Activated T-cell treated with anti-CD3 and anti-CD28 coated beads for 24 hours (primary cell): ENCODE data around the gene YEATS2.
"Not testable (repeated sequence)": the region's sequence is repeated elsewhere in the genome, so short reads cannot be mapped to it uniquely, and the experiment has no call there.

Experiments
- DNase-seq: peaks from one replicate; pipeline ENCODE4 v3.0.0-alpha.2; 2020; ENCODE audit warnings: low read depth

Gene YEATS2

DNA sequence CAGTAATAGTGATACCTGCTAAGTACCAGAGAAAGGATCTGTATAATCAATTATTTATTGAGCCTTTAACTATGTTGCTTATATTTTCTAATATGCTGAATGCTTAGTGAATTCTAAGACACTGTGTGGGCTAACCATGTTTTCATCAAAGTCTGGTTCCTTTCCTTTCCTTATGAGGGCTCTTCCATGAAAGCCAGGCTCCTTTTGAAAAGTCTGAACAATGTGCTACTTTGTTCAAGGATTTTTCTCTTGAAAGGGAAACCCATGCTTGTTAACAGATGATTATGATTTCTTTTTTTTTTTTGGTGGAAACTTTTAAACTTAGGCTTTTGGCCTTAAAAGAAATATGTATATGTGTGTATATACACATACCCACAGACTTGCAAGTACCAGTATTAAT, 17.0 kb downstream of the YEATS2 start:
- DNase-seq = no peak

DNA sequence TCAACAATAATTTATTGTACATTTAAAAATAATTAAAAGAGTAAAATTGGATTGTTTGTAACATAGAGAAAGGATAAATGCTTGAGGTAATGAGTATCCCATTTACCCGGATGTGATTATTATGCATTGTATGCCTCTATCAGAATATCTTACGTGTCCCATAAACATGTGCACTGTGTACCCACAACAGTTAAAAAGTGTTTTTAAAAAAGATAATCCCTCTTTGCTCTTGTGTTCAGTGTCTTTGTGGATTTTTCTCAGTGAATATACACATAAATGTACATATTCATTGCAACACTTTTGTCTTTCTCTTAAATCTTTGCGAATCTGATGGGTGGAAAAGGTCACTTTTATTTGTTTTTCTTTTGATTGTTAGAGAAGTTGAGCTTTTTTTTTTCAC, 20.4 kb downstream of the YEATS2 start:
- DNase-seq = no peak

DNA sequence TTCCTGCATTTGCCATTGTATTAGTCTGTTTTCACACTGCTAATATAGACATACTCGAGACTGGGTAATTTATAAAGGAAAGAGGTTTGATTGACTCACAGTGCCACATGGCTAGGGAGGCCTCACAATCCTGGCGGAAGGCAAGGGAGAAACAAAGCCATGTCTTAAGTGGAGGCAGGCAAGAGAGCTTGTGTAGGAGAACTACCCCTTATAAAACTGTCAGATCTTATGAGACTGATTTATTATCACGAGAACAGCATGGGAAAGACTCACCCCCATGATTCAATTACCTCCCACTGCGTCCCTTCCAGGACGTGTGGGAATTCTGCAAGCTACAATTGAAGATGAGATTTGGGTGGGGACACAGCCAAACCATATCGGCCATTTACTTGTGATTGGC, 27.8 kb downstream of the YEATS2 start:
- no peak for DNase-seq

DNA sequence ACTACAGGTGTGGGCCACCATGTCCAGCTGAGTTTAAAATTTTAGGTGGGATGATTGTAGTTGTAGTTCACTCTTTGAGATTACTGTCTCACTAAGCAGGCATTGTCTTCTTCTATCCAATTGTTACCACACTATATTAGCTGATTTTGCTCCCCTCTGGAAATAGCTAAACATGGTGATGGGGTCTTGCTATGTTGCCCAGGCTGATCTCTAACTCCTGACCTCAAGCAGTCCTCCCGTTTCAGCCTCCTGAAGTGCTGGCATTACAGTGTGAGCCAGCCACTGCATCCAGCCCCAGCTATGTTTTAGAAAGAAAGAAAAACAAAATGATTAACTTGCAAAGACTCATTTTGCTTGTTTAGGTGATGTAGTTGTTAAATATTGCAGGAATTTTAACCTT, 30.6 kb downstream of the YEATS2 start:
- DNase-seq = no peak

DNA sequence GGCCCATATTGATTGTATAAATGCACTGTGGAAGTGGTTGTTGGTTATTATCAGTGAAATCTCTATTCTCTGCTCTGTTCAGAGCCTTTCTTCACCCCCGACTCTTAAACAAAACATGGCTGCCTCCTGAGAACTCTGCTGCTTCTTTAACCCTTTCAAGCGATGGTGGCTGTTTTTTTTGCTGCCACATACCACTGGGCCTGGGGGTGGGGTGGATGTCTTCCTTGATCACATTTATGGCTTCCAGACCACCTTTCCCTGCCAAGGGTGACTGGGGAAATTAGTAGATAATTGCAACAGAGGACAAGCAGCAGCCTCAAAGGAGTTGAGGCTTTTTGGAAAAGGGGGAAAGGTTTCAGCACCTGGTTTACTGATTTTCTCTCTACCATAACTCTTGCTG, 32.8 kb downstream of the YEATS2 start:
- no peak for DNase-seq

DNA sequence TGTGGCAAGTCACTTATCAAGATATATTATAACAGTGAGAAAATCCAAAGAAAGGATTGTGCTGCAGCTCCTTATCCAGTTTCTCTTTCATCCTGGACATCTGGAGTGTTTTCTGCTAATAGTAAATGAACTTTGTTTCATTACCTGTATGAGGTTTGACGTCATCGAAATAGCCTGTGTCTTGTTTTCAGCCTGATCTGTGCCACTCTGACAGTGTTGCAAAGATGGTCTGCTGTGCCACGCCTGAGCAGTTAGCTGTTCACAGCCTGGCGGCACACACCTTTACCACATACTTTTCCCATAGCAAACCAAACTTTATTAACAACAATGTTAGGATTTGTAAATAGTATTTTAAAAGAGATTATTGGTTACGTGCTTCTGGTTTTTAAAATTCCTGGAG, 34.0 kb downstream of the YEATS2 start:
- no peak for DNase-seq

DNA sequence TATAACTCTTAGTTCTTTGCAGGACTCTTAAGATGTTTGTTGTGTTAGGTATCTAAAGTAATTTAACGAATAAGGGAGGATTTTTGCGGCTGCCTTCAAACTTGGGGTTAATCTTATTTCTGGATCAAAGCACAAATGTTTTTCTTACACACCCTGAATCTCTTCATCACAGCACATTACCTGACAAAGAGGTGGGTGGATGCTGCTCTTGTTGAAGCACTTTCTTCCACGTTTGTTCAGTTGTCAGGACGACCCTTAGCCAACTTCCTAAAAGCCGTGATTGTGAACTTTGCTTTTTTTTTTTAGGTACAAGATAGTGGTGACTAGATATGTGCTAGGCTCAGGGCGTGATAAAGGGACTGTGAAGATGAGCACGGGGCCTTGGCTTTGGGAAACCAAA, 36.0 kb downstream of the YEATS2 start:
- no peak for DNase-seq

DNA sequence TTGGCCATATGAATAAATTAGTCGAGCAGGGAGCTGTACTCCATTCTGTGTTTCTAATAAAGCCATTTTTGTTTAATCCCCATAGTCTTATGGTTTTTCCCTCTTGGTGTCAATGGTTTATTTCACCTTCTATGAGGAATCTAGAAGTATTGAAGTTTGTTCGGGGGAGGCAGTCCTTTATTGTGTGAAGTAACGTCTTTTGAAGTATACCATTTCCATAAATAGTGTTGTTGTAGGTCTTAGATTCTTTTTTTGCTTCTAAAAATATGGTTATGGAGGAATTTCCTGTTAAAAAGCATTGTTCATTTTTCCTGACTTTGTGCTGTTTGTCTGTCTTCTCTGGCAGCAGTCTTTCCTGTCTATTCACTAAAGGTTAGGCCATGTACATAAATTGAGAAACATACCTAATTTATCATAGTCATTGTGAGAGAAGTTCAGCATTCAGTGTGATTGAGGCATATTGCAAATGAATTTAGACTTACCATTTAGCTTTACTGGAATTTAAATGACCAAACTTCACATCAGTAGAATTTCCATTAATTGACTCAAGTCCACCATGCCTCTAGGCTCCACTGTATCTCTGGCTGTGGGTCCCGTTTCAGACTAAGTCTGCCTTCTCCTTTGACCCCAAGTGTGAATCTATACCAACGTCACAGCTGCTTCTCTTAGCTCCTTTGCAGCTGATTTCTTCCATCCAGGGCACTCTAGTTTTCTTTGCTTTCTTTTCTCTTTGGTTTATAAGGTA, 37.3 kb downstream of the YEATS2 start:
- no peak for DNase-seq

DNA sequence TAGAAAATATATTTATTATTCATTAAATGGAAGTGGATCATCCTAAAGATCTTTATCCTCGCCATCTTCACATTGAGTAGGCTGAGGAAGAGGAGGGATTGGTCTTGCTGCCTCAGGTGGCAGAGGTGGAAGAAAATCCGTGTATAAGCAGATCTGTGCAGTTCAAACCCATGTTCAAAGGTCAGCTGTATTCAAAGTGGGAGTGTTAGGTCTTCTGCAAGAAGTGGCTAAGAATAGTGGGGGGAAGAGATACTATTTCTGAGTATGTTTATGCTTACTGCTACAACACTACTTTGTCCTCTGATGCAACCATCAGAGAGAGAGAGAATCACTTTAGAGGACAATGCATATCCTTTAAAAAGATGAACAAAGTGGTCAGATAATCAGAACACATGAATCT, 39.5 kb downstream of the YEATS2 start:
- DNase-seq = no peak

DNA sequence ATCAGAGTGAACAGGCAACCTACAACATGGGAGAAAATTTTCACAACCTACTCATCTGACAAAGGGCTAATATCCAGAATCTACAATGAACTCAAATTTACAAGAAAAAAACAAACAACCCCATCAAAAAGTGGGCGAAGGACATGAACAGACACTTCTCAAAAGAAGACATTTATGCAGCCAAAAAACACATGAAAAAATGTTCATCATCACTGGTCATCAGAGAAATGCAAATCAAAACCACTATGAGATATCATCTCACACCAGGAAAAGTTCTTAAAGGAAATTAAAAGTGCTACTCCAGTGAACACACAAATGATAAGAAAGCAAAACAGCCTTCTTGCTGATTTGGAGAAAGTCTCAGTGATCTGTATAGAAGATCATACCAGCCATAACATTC, 42.6 kb downstream of the YEATS2 start:
- DNase-seq = not testable (repeated sequence)

DNA sequence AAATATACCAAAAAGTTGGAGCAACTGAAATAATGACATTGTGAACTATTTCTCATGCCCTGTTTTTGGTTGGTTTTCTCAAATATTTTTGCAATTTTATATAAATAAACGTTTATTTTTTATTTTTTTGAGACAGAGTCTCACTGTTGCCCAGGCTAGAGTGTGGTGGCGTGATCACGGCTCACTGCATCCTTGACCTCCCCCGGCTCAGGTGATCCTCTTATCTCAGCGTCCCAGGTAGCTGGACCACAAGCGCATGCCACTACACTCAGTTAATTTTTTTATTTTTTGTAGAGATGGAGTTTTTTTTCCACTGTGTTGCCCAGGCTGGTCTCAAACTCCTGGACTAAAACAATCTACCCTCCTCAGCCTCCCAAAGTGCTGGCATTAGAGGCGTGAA, 45.6 kb downstream of the YEATS2 start:
- no peak for DNase-seq

DNA sequence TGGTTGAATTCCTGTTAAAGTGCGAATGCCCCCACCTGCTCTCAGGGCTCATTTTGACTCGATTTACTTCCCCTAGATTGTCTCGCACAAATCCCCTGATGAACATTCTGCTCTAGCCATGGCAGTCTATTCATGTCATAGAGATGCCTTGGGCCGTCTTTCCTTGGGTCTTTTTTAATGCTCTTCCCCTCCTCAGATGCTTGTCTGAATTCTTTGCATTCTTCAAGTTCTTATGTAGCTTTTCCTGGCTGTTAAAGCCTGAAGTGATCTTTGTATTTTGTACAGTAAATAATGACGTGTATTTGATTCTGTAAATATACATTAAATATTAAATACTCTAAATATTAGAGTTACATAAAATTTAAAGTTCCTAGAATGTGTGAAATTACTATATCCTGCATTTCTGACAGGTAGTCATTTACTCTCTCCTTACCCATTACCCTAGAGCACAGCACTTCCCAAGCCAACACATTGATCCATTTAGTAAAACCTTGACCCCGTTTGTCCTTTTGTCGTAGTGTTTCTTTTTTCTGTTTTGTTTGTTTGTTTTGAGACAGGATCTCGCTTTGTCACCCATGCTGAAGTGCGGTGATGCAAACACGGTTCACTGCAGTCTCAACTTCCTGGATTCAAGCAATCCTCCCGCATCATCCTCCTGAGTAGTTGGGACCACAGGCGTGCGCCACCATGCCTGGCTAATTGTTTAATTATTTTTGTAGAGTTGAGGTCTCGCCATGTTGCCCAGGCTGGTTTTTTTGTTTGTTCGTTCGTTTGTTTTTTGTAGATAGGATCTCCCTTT, 47.9 kb downstream of the YEATS2 start:
- DNase-seq = no peak

DNA sequence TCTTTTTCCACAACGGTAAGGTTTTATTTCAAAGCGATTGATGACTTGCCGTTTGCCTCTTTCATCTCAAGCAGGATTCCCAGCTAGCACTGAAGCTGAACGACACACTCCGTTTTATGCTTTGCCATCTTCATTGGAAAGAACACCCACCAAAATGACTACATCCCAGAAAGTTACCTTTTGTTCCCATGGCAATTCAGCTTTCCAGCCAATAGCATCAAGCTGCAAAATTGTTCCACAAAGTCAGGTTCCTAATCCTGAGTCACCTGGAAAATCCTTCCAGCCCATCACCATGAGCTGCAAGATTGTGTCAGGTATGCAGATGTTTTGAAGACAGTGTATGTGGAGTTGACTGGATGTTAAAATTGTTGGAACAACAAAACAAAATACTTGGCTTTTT, 56.5 kb downstream of the YEATS2 start:
- DNase-seq = no peak

DNA sequence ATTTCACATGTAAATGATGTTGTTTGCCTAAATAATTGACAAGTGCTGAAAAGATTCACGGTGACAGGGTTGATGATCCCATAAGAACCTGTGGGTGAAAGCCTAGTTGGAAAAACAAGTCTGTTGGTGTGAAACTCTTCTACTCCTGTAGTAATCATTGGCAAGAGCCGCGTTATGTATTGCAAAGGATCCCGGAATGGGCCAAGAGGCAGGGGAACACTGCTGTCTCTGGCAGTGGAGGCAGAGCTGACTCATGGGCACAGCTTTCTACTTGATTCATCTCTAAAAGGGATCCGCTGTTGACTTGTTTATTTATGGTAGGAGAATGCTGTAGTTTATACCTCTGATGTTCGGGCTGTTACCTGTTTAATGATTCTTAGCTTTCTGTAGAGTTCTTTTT, 64.7 kb downstream of the YEATS2 start:
- no peak for DNase-seq

DNA sequence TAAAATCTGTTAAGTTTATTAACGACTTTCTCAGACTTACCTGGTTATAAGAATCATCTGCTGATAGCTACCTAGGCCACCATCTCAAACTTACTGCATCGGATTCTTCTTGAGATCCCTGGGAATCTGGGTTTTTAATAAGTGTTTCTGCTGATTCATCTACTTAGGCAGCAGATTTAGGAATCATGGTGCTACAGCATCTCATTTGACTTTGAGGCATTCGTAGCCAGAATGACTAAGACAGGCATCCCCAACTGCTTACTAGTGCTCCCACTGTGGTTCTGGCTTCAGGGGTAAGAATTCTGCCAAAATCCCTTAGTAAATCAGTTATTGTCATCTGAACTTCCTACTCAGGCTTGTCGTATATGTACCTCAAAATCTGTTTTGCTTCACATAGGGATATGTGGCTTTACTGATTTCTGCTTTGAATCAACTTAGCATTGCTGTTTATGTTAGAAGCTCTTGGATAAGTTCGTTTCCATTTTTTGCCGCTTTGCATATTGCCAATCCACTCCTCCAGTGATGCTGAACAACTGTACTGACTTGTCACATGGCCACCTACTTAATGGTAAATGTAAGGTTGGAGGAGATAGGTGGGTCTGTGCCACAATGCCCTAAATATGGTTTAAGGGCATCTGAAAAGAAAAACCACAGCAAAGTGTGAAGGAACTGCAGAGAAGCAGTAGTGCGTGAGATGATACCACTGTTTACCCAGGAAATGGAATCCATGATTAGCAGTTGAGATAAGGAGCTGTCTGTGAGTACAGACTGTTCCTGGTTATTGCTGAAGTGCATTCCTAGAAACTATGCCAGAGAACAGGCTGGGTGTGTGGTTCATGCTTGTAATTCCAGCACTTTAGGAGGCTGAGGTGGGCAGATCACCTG, 67.5 kb downstream of the YEATS2 start:
- no peak for DNase-seq

DNA sequence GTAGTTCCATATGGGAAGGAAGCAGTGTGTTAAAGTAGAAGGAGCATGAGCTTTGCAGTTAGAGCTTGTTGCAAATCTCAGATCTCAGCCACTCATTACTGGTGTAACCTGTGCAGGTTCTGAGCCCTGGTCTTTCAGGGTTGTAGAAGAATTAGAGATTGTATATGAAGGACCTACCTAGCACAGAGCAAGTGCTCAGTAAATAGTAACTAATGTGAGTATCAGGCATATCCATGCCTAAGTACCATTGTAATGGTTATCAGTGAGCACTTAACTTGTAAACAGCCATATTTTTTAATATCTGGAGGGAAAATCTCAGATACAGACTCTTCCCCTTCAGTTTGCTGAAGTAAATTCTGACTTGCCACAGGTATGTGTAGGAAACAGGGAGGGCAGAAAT, 68.5 kb downstream of the YEATS2 start:
- DNase-seq = no peak

DNA sequence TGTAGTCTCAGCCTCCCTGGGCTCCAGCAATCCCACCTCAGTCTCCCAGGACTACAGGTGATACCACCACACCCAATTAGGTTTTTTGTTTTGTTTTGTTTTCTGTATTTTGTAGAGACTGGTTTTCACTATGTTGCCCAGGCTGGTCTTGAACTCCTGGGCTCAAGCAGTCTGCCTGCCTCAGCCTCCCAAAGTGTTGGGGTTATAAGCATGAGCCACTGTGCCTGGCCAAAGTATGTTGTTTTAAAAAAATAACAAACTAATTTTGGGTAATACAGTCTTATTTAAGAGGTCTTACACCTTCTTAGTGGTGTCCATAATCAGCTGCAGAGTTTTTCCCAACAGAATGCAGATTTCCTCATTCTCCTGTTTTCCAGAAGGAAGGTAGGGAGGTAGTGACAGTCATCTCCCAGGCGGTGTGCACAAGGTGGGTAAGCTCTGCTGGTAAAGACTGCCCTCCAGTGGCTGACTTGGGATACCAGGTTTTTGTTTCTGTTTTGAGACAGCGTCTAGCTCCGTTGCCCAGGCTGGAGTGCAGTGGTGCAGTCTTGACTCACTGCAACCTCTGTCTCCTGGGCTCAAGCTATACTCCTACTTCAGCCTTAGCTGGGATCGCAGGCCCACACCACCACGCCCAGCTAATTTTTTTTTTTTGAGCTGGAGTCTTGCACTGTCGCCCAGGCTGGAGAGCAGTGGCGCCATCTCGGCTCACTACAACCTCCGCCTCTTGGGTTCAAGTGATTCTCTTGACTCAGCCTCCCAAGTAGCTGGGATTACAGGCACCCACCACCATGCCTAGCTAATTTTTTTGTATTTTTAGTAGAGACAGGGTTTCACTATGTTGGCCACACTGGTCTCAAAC, 69.4 kb downstream of the YEATS2 start:
- DNase-seq = peak; percentile 52

DNA sequence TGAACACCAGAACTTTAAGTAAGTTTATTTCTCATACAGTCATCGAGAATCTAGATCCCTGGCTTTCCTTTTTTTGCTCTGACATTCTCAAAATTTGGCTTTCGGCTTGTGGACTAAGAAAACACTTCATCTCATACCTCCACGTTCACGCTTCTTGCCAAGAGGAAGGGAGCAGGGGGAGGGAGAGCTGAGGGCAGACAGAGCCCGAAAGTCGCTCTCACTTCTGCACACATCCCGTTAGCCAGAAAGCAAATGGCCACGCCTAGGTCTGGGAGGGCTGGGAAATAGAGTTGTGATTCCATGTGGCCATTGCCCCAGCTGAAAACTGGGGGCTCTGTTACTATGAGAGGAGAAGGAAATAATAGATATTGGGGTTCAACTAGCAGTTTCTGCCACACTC, 70.5 kb downstream of the YEATS2 start:
- no peak for DNase-seq

DNA sequence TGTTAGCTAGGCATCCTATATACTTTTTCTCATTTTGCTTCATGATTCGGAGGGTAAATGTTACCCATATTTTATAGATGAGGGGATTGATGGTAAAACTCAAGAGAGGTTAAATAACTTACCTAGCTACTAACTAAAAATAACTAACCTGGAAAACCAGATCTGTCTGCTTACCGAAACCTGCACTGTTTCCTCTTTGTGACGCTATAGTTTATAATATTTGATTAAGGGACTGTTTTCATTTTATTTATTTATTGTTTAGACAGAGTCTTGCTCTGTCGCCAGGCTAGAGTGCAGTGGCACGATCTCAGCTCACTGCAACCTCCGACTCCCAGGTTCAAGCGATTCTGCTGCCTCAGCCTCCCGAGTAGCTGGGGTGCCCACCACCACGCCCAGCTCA, 71.9 kb downstream of the YEATS2 start:
- no peak for DNase-seq

DNA sequence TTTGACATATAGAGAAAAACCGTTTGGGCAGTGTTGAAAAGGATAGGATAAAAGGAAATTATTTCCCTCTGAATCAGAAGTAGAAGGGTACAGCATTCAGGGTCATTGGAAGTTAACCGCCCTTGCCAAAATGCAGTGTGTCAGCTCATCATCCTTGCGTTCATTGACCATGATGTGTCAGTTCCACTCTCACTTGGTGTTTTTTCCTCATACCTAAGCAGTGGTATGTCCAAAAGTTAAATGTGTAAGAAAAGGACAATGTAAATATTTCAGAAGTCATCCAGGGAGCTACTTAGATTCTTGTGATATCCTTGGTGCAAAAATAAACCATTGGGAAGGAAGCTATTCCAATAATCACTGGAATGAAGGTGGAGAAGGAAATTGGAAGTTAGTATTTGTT, 77.0 kb downstream of the YEATS2 start:
- no peak for DNase-seq

DNA sequence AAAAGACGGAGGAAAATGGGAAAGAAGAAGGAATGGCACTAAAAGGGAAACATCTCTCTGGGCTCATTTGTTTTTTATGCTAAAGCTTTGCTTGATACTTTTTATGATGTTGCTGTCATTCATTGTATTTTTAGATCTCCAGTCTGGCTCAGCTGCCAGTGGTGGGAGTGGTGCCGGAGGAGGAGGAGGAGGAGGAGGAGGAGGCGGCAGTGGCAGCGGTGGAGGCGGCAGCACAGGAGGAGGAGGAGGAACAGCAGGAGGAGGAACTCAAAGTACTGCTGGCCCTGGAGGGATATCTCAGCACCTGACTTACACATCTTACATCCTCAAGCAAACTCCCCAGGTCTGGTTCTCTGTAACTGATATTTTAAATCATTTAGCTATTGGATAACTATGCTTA, 78.2 kb downstream of the YEATS2 start:
- no peak for DNase-seq

DNA sequence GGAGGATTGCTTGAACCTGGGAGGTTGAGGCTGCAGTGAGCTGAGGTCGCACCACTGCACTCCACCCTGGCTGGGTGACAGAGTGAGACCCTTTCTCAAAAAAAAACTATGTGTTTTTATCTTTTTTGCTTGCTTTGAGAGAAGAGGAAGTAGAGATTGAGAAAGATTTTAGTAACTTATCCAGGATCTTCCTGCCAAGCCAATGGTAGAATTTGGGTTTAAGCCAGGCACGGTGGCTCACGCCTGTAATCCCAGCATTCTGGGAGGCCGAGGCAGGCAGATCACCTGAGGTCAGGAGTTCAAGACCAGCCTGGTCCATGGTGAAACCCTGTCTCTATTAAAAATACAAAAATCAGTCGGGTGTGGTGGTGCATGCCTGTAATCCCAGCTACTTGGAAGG, 78.9 kb downstream of the YEATS2 start:
- not testable (repeated sequence) for DNase-seq
